CD4-positive, alpha-beta T cell (primary cell): ENCODE data around the gene RNASE2. TPM values are rescaled to one million over a fixed set of nuclear protein-coding genes. Genes with fewer than 3 reads are reported as not detected.

ENCODE experiments used
- ATAC-seq: fragments of 200-7000 bp; cut with Tn5 transposase; one replicate; pipeline ENCODE4 v1.10.0; 2022; ENCODE audit warnings: mild to moderate bottlenecking; ENCODE audit not compliant: poor library complexity
- CTCF ChIA-PET: fragments of 350-600 bp; sonication (Branson Sonifier 250); formaldehyde crosslinking; loops from one replicate; lab custom pipeline; 2021; ENCODE audit warnings: antibody characterized with exemption, inconsistent platforms; lab: Charles Lee
- POLR2A ChIA-PET: fragments of 350-600 bp; sonication (Branson Sonifier 250); formaldehyde crosslinking; loops from one replicate; lab custom pipeline; 2021; ENCODE audit warnings: antibody characterized with exemption, inconsistent platforms; lab: Charles Lee
- DNase-seq, 14 experiments: peaks; one replicate each; pipeline ENCODE4 v3.0.0-alpha.2; 2013 to 2020; ENCODE audit warnings: mixed read lengths in 2 of 14
- H3K27ac ChIP-seq, 2 donors: one replicate each; pipeline versions ENCODE4 v1.5.1 to v1.7.0; 2013; ENCODE audit warnings: low read length in 2 of 2, low read depth in 1 of 2, mild to moderate bottlenecking in 1 of 2
- H3K27me3 ChIP-seq, 2 experiments: 1 replicate in 1 of 2; 2 replicates in 1 of 2; pipeline versions ENCODE4 v1.6.1 to v1.7.0; 2013; ENCODE audit warnings: low read length in 2 of 2, control low read depth in 1 of 2, mild to moderate bottlenecking in 1 of 2, moderate library complexity in 1 of 2; ENCODE audit not compliant: insufficient read depth in 2 of 2, control insufficient read depth in 1 of 2
- H3K36me3 ChIP-seq: one replicate; pipeline ENCODE4 v1.6.1; 2013; ENCODE audit warnings: low read length, control low read depth; ENCODE audit not compliant: insufficient read depth
- H3K4me1 ChIP-seq: one replicate; pipeline ENCODE4 v1.6.1; 2013; ENCODE audit warnings: low read length, control low read depth; ENCODE audit not compliant: insufficient read depth
- H3K4me3 ChIP-seq: one replicate; pipeline ENCODE4 v1.5.1; 2013; ENCODE audit warnings: mild to moderate bottlenecking, low read length, moderate library complexity
- H3K9me3 ChIP-seq, 2 experiments: 1 replicate in 1 of 2; 2 replicates in 1 of 2; pipeline versions ENCODE4 v1.6.1 to v1.7.0; 2013; ENCODE audit warnings: low read length in 2 of 2, mild to moderate bottlenecking in 2 of 2, control low read depth in 1 of 2, moderate library complexity in 1 of 2; ENCODE audit not compliant: control insufficient read depth in 1 of 2, insufficient read depth in 1 of 2
- H3K27ac Mint-ChIP-seq: one replicate; pipeline ENCODE4 v1.8.0; 2020; ENCODE audit warnings: mixed read lengths
- H3K27me3 Mint-ChIP-seq: one replicate; pipeline ENCODE4 v1.8.0; 2021; ENCODE audit warnings: mixed read lengths
- H3K36me3 Mint-ChIP-seq: one replicate; pipeline ENCODE4 v1.8.0; 2021; ENCODE audit warnings: low read depth, mixed read lengths
- H3K4me1 Mint-ChIP-seq: one replicate; pipeline ENCODE4 v1.8.0; 2021; ENCODE audit warnings: low read depth, mixed read lengths
- H3K4me3 Mint-ChIP-seq: one replicate; pipeline ENCODE4 v1.8.0; 2020; ENCODE audit warnings: mild to moderate bottlenecking, mixed read lengths
- H3K9me3 Mint-ChIP-seq: one replicate; pipeline ENCODE4 v1.8.0; 2020; ENCODE audit warnings: mixed read lengths
- CTCF ChIP-seq: fragments of 200-600 bp; IDR thresholded peaks from one replicate; pipeline ENCODE4 v1.8.0; 2022; ENCODE audit warnings: antibody characterized with exemption, mild to moderate bottlenecking
- intact Hi-C, 2 experiments: fragments of 100-400 bp; cut with DNase I in 1 of 2; cut with micrococcal nuclease in 1 of 2; formaldehyde crosslinking; loops; one replicate each; pipeline versions ENCODE4 v1.15.1 to v1.9.0; 2023 to 2025; cut with DNase I, micrococcal nuclease
- total RNA-seq, 174 experiments: library from RNA in 2 of 174; stranded (reverse) in 2 of 174; gene quantifications; one replicate each; pipeline ENCODE4 v1.2.3 and lab custom pipeline; 2021 to 2026

The RNASE2 gene
- total RNA-seq, 2 experiments from 2014 or later = 0.34 to 0.36 TPM

GRCh38 chr14:20989787-20990600 lies 34.7 kb downstream of the RNASE2 start, which contains the start of gene METTL17:
Gene METTL17, plus strand, starts transcription at chr14:20989980. Its CDS starts 23 bp downstream, at chr14:20990003.
- peaks cover 51% of the 10 kb centered on the region for H3K36me3 Mint-ChIP-seq
- H3K4me3 Mint-ChIP-seq = peak within 1 kb of the TSS; percentile 90
- POLR2A ChIA-PET = no interaction called here
- intact Hi-C loops = loop anchor here in 1 of 2 experiments (2.0 kb wide), 1 partner anchor 113 kb away; no protein-coding TSS in a partner anchor
- CTCF ChIA-PET = interaction anchor here (0.8 to 2.2 kb wide), 2 partner anchors 19 to 115 kb away, joined by 3 to 16 read pairs; no protein-coding TSS in a partner anchor
- H3K36me3 ChIP-seq = peaks cover 33% of the 10 kb centered on the region
- no peaks in the 10 kb centered on the region for H3K9me3 Mint-ChIP-seq
- no peaks in the 10 kb centered on the region for H3K27me3 Mint-ChIP-seq
- peak within 1 kb of the TSS; percentile 92 for H3K27ac Mint-ChIP-seq
- peaks cover 24% of the 10 kb centered on the region for H3K4me1 ChIP-seq
- TF ChIP-seq CTCF = no peak
- peak within 1 kb of the TSS; percentile 95 for H3K4me3 ChIP-seq
- H3K27ac ChIP-seq = peak within 1 kb of the TSS; percentile 59 to 73
- DNase-seq = peak; percentile 72 to 95 (median 80)
- peak; percentile 92 for ATAC-seq
- H3K27me3 ChIP-seq = no peaks in the 10 kb centered on the region
- H3K9me3 ChIP-seq = no peaks in the 10 kb centered on the region
- H3K4me1 Mint-ChIP-seq = peaks cover 38% of the 10 kb centered on the region

DNA sequence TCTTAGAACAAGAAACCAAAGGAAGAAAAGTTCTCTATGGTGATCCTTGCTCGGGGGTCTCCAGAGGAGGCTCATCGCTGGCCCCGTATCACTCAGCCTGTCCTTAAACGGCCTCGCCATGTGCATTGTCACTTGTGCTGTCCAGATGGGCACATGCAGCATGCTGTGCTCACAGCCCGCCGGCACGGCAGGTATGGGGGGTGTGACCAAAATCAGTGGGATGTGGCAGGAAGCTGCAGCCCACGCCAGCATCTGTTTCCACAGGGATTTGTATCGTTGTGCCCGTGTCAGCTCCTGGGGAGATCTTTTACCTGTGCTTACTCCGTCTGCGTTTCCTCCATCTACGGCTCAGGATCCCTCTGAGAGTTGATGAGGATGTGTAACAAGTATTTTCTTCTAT lies 41.2 kb downstream of the RNASE2 start:
- POLR2A ChIA-PET = interaction anchor here (0.9 kb wide), 1 partner anchor 14 kb away, joined by 4 read pairs; no protein-coding TSS in a partner anchor
- Histone ChIP-seq H3K4me3 (no peak overlapping the region), H3K4me1 (peaks cover 2% of the 10 kb centered on the region), H3K27me3 (no peaks in the 10 kb centered on the region), H3K27ac (no peak overlapping the region), H3K9me3 (no peaks in the 10 kb centered on the region), H3K36me3 (peaks cover 57% of the 10 kb centered on the region)
- ATAC-seq = no peak
- intact Hi-C loops = no loop called here
- no peak for TF ChIP-seq CTCF
- Mint-ChIP-seq H3K27ac (no peak overlapping the region), H3K4me1 (peaks cover 41% of the 10 kb centered on the region), H3K9me3 (no peaks in the 10 kb centered on the region), H3K27me3 (no peaks in the 10 kb centered on the region), H3K4me3 (no peak overlapping the region), H3K36me3 (peaks cover 69% of the 10 kb centered on the region)
- CTCF ChIA-PET = interaction anchor here (1.0 to 2.9 kb wide), 3 partner anchors 9 to 25 kb away, joined by 3 to 12 read pairs (median 9); no protein-coding TSS in a partner anchor
- no peak for DNase-seq

DNA sequence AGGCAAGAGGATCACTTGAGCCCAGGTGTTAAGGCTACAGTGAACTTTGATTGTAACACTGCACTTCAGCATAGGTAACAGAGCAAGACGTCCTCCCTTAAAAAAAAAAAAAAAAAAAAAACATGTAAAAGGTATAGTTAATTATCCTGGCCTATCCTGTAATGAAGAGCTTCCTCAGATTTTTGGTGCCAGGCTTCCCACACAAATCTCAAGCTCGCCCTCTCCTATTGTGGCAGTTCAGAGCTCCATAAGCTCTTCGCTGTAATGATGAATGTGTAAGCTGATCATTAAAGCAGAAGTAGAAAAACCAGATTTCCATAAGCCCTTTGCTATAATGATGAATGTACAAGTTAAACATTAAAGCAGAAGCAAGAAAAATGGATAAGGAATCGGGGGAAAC lies 41.8 kb downstream of the RNASE2 start:
- Histone ChIP-seq H3K36me3 (peaks cover 53% of the 10 kb centered on the region), H3K27me3 (no peaks in the 10 kb centered on the region), H3K4me1 (no peaks in the 10 kb centered on the region), H3K4me3 (no peak overlapping the region), H3K9me3 (no peaks in the 10 kb centered on the region), H3K27ac (no peak overlapping the region)
- Mint-ChIP-seq H3K36me3 (peaks cover 64% of the 10 kb centered on the region), H3K9me3 (no peaks in the 10 kb centered on the region), H3K27me3 (no peaks in the 10 kb centered on the region), H3K4me3 (no peak overlapping the region), H3K27ac (peak overlapping the region; percentile 8), H3K4me1 (peaks cover 36% of the 10 kb centered on the region)
- ChIA-PET CTCF (interaction anchor here (0.9 to 2.7 kb wide), 3 partner anchors 9 to 26 kb away, joined by 3 to 12 read pairs (median 4); no protein-coding TSS in a partner anchor), POLR2A (interaction anchor here (0.6 to 0.9 kb wide), 3 partner anchors 13 to 74 kb away, joined by 3 to 4 read pairs (median 3); no protein-coding TSS in a partner anchor)
- DNase-seq (no peak), ATAC-seq (no peak)
- intact Hi-C loops = no loop called here
- TF ChIP-seq CTCF = no peak
